Measurements from ENCODE around the gene LMTK3. TPM values are rescaled to one million over a fixed set of nuclear protein-coding genes. Genes with fewer than 3 reads are reported as not detected.

Gene LMTK3
- total and polyA plus RNA-seq, 7 experiments from 2014 or later: 0.03 to 21.4 (median 16.6) TPM; not detected in 1

DNA sequence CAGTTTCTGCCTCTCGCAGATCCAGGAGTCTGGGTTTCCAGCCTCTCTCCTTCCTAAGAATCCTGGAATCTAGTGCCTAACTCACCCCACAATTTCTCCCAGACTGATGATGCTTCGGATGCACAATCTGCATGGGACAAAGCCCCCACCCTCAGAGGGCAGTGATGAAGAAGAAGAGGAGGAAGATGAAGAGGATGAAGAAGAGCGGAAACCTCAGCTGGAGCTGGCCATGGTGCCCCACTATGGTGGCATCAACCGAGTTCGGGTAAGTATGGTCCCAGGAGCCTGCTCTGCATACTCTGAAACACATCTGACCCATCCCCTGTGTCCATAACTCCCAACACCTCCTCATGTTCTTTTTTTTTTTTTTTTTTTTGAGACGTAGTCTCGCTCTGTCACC, 65.1 kb downstream of the LMTK3 start:
- Histone ChIP-seq H3K4me1 (ENCODE audit: control insufficient read depth in 2 of 2, insufficient read depth in 2 of 2, low read length in 2 of 2) (peaks cover 20 to 22% of the 10 kb centered on the region in 2 donors), H3K27me3 (ENCODE audit: control insufficient read depth in 2 of 2, insufficient read depth in 2 of 2, low read length in 2 of 2) (peaks cover 0 to 8% of the 10 kb centered on the region in 2 donors), H3K9me3 (ENCODE audit: control insufficient read depth in 2 of 3, low read length in 3 of 3) (no peaks in the 10 kb centered on the region), H3K36me3 (ENCODE audit: control insufficient read depth in 2 of 3, insufficient read depth in 3 of 3, low read length in 3 of 3) (peaks cover 11 to 48% (median 24%) of the 10 kb centered on the region in 3 experiments), H3K4me3 (ENCODE audit: low read length) (peak overlapping the region; percentile 80), H3K27ac (ENCODE audit: low read depth, low read length) (peak overlapping the region; percentile 83)
- Mint-ChIP-seq H3K27ac (peak overlapping the region in 8 of 9 donors; percentile 28 to 96 (median 86)), H3K4me1 (peaks cover 19 to 44% (median 37%) of the 10 kb centered on the region in 7 donors), H3K9me3 (no peaks in the 10 kb centered on the region), H3K27me3 (peaks cover 6 to 26% (median 17%) of the 10 kb centered on the region in 5 donors), H3K36me3 (peaks cover 8 to 27% (median 17%) of the 10 kb centered on the region in 5 donors), H3K4me3 (peak overlapping the region; percentile 87 to 96 (median 93))
- intact Hi-C loops (cut with micrococcal nuclease): loop anchor here in 1 of 2 donors (5.0 kb wide), 1 partner anchor 36 kb away; no protein-coding TSS in a partner anchor
- DNase-seq: no peak
- ATAC-seq: no peak
- ChIA-PET POLR2A (interaction anchor here (0.7 to 2.2 kb wide), 5 partner anchors 22 to 191 kb away, joined by 3 to 5 read pairs (median 3); partner anchors contain the start of genes KDELR1, SYNGR4 and TMEM143), CTCF (no interaction called here)

DNA sequence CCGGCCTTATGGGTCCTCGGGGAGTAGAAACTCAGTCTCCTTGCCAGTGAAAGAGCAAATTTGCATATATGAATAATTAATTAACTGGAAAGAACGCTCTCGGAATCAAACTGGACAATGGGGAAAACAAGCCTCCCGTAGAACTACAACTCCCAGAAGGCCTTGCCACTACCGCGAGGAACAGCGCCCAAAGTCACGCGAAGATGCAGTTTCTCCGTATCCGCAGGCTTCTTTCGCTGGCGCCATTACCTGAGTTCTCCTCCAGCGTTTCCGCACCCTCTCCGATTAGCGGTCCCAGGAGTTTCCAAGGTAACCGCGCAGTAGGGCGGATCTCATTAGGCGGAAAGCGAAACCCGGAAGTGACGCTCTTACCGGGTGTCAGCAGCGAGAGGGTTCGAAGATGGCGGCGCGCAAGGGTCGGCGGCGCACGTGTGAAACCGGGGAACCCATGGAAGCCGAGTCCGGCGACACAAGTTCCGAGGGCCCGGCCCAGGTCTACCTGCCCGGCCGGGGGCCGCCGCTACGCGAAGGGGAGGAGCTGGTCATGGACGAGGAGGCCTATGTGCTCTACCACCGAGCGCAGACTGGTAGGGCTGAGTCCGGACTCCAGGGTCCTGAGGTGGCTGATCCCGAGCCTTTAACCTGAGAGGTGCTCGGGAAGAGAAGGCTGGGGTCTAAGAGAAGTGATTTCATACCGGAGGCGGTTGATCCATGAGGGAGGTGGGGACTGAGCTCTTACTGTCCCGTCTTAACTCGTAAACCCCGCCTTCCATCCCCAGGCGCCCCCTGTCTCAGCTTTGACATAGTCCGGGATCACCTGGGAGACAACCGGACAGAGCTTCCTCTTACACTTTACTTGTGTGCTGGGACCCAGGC, 65.8 kb downstream of the LMTK3 start, which contains the start of gene GRWD1:
GRWD1 (plus strand) TSS at position 378 of the 876 bp plus-strand sequence; CDS start at position 401, 23 bp downstream.
- peaks cover 8 to 21% (median 17%) of the 10 kb centered on the region in 5 donors for H3K36me3 Mint-ChIP-seq
- intact Hi-C loops (cut with micrococcal nuclease): loop anchor here (1.0 to 5.0 kb wide), 16 partner anchors 23 to 1321 kb away; partner anchors contain the start of genes CYTH2 (in 2 of the 2), KDELR1 (in 2 of the 2), RPL18 (in 2 of the 2) and SPHK2 (in 2 of the 2)
- H3K27ac Mint-ChIP-seq: peak within 1 kb of the TSS; percentile 90 to 98 (median 95)
- CTCF ChIA-PET: interaction anchor here (0.8 to 1.0 kb wide), 2 partner anchors 28 to 112 kb away, joined by 3 read pairs; no protein-coding TSS in a partner anchor
- peak within 1 kb of the TSS; percentile 80 for H3K4me3 ChIP-seq (ENCODE audit: low read length)
- peaks cover 20 to 22% of the 10 kb centered on the region in 2 donors for H3K4me1 ChIP-seq (ENCODE audit: control insufficient read depth in 2 of 2, insufficient read depth in 2 of 2, low read length in 2 of 2)
- H3K9me3 Mint-ChIP-seq: peaks cover 0 to 1% (median 0%) of the 10 kb centered on the region in 11 donors
- peaks cover 6 to 41% (median 16%) of the 10 kb centered on the region in 3 experiments for H3K36me3 ChIP-seq (ENCODE audit: control insufficient read depth in 2 of 3, insufficient read depth in 3 of 3, low read length in 3 of 3)
- peaks cover 12 to 33% (median 21%) of the 10 kb centered on the region in 5 donors for H3K27me3 Mint-ChIP-seq
- peaks cover 19 to 44% (median 37%) of the 10 kb centered on the region in 7 donors for H3K4me1 Mint-ChIP-seq
- peak within 1 kb of the TSS; percentile 83 for H3K27ac ChIP-seq (ENCODE audit: low read depth, low read length)
- DNase-seq (peak; percentile 63 to 98 (median 93)), ATAC-seq (peak; percentile 95)
- no peaks in the 10 kb centered on the region for H3K9me3 ChIP-seq (ENCODE audit: control insufficient read depth in 2 of 3, low read length in 3 of 3)
- POLR2A ChIA-PET: interaction anchor here (0.6 to 2.2 kb wide), 7 partner anchors 22 to 192 kb away, joined by 3 to 5 read pairs (median 3); partner anchors contain the start of genes KDELR1, SYNGR4 and TMEM143
- H3K4me3 Mint-ChIP-seq: peak within 1 kb of the TSS; percentile 87 to 96 (median 93)
- peaks cover 0 to 8% of the 10 kb centered on the region in 2 donors for H3K27me3 ChIP-seq (ENCODE audit: control insufficient read depth in 2 of 2, insufficient read depth in 2 of 2, low read length in 2 of 2)

DNA sequence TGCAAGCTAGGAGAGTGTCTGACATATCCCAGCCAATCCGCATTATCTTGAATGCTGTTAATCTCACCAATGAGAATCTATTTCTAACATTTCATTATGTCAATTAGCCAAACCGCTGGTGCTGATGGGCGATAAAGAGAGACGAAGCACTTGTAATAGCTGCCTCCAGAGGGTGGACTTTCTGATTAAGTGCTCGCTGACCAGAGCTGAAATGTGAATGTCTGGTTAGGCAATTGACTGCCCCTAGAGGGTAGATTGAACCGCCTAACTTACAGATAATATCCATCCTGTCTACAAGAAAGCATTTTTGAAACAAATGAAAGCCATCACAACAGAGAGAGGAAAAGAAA, 66.4 kb downstream of the LMTK3 start:
- H3K27me3 Mint-ChIP-seq: peaks cover 12 to 38% (median 21%) of the 10 kb centered on the region in 5 donors
- H3K4me1 Mint-ChIP-seq: peaks cover 19 to 44% (median 37%) of the 10 kb centered on the region in 7 donors
- ATAC-seq (peak; percentile 42), DNase-seq (peak in 1 of 9 donors; percentile 22)
- Histone ChIP-seq H3K9me3 (ENCODE audit: control insufficient read depth in 2 of 3, low read length in 3 of 3) (no peaks in the 10 kb centered on the region), H3K27me3 (ENCODE audit: control insufficient read depth in 2 of 2, insufficient read depth in 2 of 2, low read length in 2 of 2) (peaks cover 0 to 8% of the 10 kb centered on the region in 2 donors), H3K4me1 (ENCODE audit: control insufficient read depth in 2 of 2, insufficient read depth in 2 of 2, low read length in 2 of 2) (peaks cover 20 to 22% of the 10 kb centered on the region in 2 donors), H3K27ac (ENCODE audit: low read depth, low read length) (peak overlapping the region; percentile 83), H3K4me3 (ENCODE audit: low read length) (peak overlapping the region; percentile 80), H3K36me3 (ENCODE audit: control insufficient read depth in 2 of 3, insufficient read depth in 3 of 3, low read length in 3 of 3) (peaks cover 6 to 35% (median 12%) of the 10 kb centered on the region in 3 experiments)
- peak overlapping the region; percentile 87 to 96 (median 93) for H3K4me3 Mint-ChIP-seq
- H3K36me3 Mint-ChIP-seq: peaks cover 8 to 21% (median 17%) of the 10 kb centered on the region in 5 donors
- intact Hi-C loops (cut with micrococcal nuclease): loop anchor here (1.0 to 5.0 kb wide), 16 partner anchors 24 to 1322 kb away; partner anchors contain the start of genes CYTH2 (in 2 of the 2), KDELR1 (in 2 of the 2), RPL18 (in 2 of the 2) and SPHK2 (in 2 of the 2)
- POLR2A ChIA-PET: interaction anchor here (0.6 to 2.2 kb wide), 4 partner anchors 25 to 174 kb away, joined by 3 to 5 read pairs (median 4); partner anchors contain the start of genes KDELR1, RPL18 and SPHK2
- CTCF ChIA-PET: interaction anchor here (0.8 to 1.0 kb wide), 2 partner anchors 29 to 111 kb away, joined by 3 read pairs; no protein-coding TSS in a partner anchor
- peaks cover 0 to 1% (median 0%) of the 10 kb centered on the region in 11 donors for H3K9me3 Mint-ChIP-seq
- peak overlapping the region; percentile 90 to 98 (median 95) for H3K27ac Mint-ChIP-seq

DNA sequence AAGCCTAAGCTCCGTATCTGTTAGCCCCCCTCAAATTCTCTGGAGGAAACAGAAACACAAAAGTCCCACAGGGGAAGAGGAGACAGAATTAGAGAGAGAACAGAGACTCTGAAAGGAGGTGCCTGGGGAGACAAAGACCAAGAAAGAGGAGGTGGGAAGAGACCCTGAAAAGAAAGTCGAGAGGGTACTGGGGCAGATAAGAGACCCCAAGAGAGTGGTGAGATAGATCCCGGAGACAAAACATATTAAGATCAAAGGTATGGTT, 66.8 kb downstream of the LMTK3 start:
- POLR2A ChIA-PET: interaction anchor here (1.0 to 2.2 kb wide), 3 partner anchors 25 to 174 kb away, joined by 3 to 5 read pairs (median 5); partner anchors contain the start of genes KDELR1, RPL18 and SPHK2
- DNase-seq: no peak
- intact Hi-C loops (cut with micrococcal nuclease): loop anchor here (1.0 to 5.0 kb wide), 16 partner anchors 24 to 1322 kb away; partner anchors contain the start of genes CYTH2 (in 2 of the 2), KDELR1 (in 2 of the 2), RPL18 (in 2 of the 2) and SPHK2 (in 2 of the 2)
- Histone ChIP-seq H3K4me1 (ENCODE audit: control insufficient read depth in 2 of 2, insufficient read depth in 2 of 2, low read length in 2 of 2) (peaks cover 20 to 22% of the 10 kb centered on the region in 2 donors), H3K9me3 (ENCODE audit: control insufficient read depth in 2 of 3, low read length in 3 of 3) (no peaks in the 10 kb centered on the region), H3K27me3 (ENCODE audit: control insufficient read depth in 2 of 2, insufficient read depth in 2 of 2, low read length in 2 of 2) (peaks cover 0 to 8% of the 10 kb centered on the region in 2 donors), H3K36me3 (ENCODE audit: control insufficient read depth in 2 of 3, insufficient read depth in 3 of 3, low read length in 3 of 3) (peaks cover 6 to 31% (median 12%) of the 10 kb centered on the region in 3 experiments), H3K27ac (ENCODE audit: low read depth, low read length) (peak overlapping the region; percentile 83), H3K4me3 (ENCODE audit: low read length) (peak overlapping the region; percentile 80)
- H3K27me3 Mint-ChIP-seq: peaks cover 12 to 40% (median 21%) of the 10 kb centered on the region in 5 donors
- CTCF ChIA-PET: interaction anchor here (0.8 to 1.0 kb wide), 2 partner anchors 29 to 111 kb away, joined by 3 read pairs; no protein-coding TSS in a partner anchor
- ATAC-seq: no peak
- peak overlapping the region; percentile 90 to 98 (median 95) for H3K27ac Mint-ChIP-seq
- H3K4me3 Mint-ChIP-seq: peak overlapping the region; percentile 87 to 96 (median 93)
- peaks cover 8 to 21% (median 17%) of the 10 kb centered on the region in 5 donors for H3K36me3 Mint-ChIP-seq
- H3K9me3 Mint-ChIP-seq: peaks cover 0 to 1% (median 0%) of the 10 kb centered on the region in 11 donors
- H3K4me1 Mint-ChIP-seq: peaks cover 19 to 44% (median 37%) of the 10 kb centered on the region in 7 donors

DNA sequence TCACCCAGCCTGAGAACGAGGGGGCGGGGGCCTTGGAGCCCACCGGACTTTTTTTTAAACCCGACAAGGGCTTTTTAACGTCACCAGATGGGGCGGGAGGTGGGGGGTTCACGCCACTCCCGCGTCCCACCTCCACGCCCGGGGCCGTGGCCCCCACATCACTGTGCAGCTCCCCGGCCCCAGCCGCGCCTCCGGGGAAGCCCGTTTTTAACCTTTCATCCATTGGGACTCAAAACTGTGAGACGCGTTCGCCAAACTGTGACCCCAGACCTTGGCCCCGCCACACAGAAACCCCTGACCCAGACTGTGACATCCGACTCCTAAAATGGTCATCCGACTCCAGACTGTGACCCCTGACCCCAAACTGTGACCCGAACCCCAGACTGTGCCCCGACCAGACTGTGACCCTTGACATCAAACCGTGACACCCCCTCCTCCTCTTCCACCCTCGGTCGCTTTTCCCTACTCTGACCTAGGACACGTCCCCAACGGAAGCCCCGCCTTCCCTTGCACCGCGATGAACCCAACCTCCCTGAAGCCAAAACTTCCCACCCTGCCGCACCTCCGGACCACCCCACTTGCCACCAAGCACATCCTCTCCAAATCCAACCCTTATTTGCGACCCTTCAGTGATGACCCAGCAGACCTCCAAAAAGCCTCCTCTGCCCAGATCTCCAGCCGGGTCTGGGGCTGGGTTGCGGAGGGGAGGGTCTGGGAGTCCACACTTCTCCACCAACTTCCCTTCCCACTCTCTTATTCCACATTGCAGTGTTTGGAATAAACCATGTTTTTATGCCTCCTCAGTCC, 67.3 kb downstream of the LMTK3 start:
- peaks cover 8 to 17% (median 16%) of the 10 kb centered on the region in 5 donors for H3K36me3 Mint-ChIP-seq
- ChIA-PET POLR2A (interaction anchor here (0.9 to 2.2 kb wide), 4 partner anchors 11 to 175 kb away, joined by 3 to 5 read pairs (median 3); partner anchors contain the start of genes KCNJ14, KDELR1, RPL18 and SPHK2), CTCF (no interaction called here)
- H3K9me3 Mint-ChIP-seq: peaks cover 0 to 1% (median 0%) of the 10 kb centered on the region in 11 donors
- H3K27me3 Mint-ChIP-seq: peaks cover 12 to 43% (median 21%) of the 10 kb centered on the region in 5 donors
- Histone ChIP-seq H3K27me3 (ENCODE audit: control insufficient read depth in 2 of 2, insufficient read depth in 2 of 2, low read length in 2 of 2) (peaks cover 0 to 8% of the 10 kb centered on the region in 2 donors), H3K36me3 (ENCODE audit: control insufficient read depth in 2 of 3, insufficient read depth in 3 of 3, low read length in 3 of 3) (peaks cover 6 to 26% (median 12%) of the 10 kb centered on the region in 3 experiments), H3K27ac (ENCODE audit: low read depth, low read length) (peak overlapping the region; percentile 83), H3K9me3 (ENCODE audit: control insufficient read depth in 2 of 3, low read length in 3 of 3) (no peaks in the 10 kb centered on the region), H3K4me1 (ENCODE audit: control insufficient read depth in 2 of 2, insufficient read depth in 2 of 2, low read length in 2 of 2) (peaks cover 20 to 22% of the 10 kb centered on the region in 2 donors), H3K4me3 (ENCODE audit: low read length) (peak overlapping the region; percentile 80)
- DNase-seq (no peak), ATAC-seq (no peak)
- H3K27ac Mint-ChIP-seq: peak overlapping the region; percentile 28 to 97 (median 93)
- intact Hi-C loops (cut with micrococcal nuclease): loop anchor here (2.0 kb wide), 4 partner anchors 26 to 1322 kb away; partner anchors contain the start of genes AP2A1 (in 1 of the 2) and KDELR1 (in 1 of the 2)
- peaks cover 19 to 44% (median 36%) of the 10 kb centered on the region in 7 donors for H3K4me1 Mint-ChIP-seq
- H3K4me3 Mint-ChIP-seq: peak overlapping the region; percentile 87 to 96 (median 93)
